ENCODE results near the gene KRTAP10-4.

KRTAP10-4 gene

GRCh38 chr21:44566403-44566802 is 7.1 kb upstream of the KRTAP10-4 start:
- H3K4me1 ChIP-seq (ENCODE audit: control insufficient read depth, insufficient read depth, low read length), result no peaks in the 10 kb centered on the region
- no peak overlapping the region for H3K9ac ChIP-seq (ENCODE audit: low read depth, low read length)

GRCh38 chr21:44567481-44568171 is 5.9 kb upstream of the KRTAP10-4 start:
- H3K27ac ChIP-seq (ENCODE audit: low read depth, low read length), result no peak overlapping the region
- no peaks in the 10 kb centered on the region for H3K27me3 ChIP-seq (ENCODE audit: control insufficient read depth, insufficient read depth, low read length)

More at GRCh38 chr21:44566403-44566802, 7.1 kb upstream of the KRTAP10-4 start:
- no peaks in the 10 kb centered on the region for H3K27me3 ChIP-seq (ENCODE audit: control insufficient read depth, insufficient read depth, low read length)
- H3K36me3 ChIP-seq (ENCODE audit: control insufficient read depth, insufficient read depth, low read length), result no peaks in the 10 kb centered on the region
- H3K9me3 ChIP-seq (ENCODE audit: control insufficient read depth, insufficient read depth, low read length), result no peaks in the 10 kb centered on the region
- H3K27ac ChIP-seq (ENCODE audit: low read depth, low read length), result no peak overlapping the region
- no peak overlapping the region for H3K4me3 ChIP-seq (ENCODE audit: low read depth, low read length)

GRCh38 chr21:44568261-44568660 is 5.3 kb upstream of the KRTAP10-4 start:
- H3K9ac ChIP-seq (ENCODE audit: low read depth, low read length), result no peak overlapping the region
- H3K36me3 ChIP-seq (ENCODE audit: control insufficient read depth, insufficient read depth, low read length), result no peaks in the 10 kb centered on the region
- H3K4me3 ChIP-seq (ENCODE audit: low read depth, low read length), result no peak overlapping the region
- H3K9me3 ChIP-seq (ENCODE audit: control insufficient read depth, insufficient read depth, low read length), result no peaks in the 10 kb centered on the region
- no peak overlapping the region for H3K27ac ChIP-seq (ENCODE audit: low read depth, low read length)
- no peaks in the 10 kb centered on the region for H3K4me1 ChIP-seq (ENCODE audit: control insufficient read depth, insufficient read depth, low read length)
- H3K27me3 ChIP-seq (ENCODE audit: control insufficient read depth, insufficient read depth, low read length), result no peaks in the 10 kb centered on the region

More at GRCh38 chr21:44567481-44568171, 5.9 kb upstream of the KRTAP10-4 start:
- Histone ChIP-seq H3K9ac (ENCODE audit: low read depth, low read length) (no peak overlapping the region), H3K4me3 (ENCODE audit: low read depth, low read length) (no peak overlapping the region), H3K36me3 (ENCODE audit: control insufficient read depth, insufficient read depth, low read length) (no peaks in the 10 kb centered on the region), H3K4me1 (ENCODE audit: control insufficient read depth, insufficient read depth, low read length) (no peaks in the 10 kb centered on the region), H3K9me3 (ENCODE audit: control insufficient read depth, insufficient read depth, low read length) (no peaks in the 10 kb centered on the region)

GRCh38 chr21:44568667-44569556 is 4.6 kb upstream of the KRTAP10-4 start:
- no peaks in the 10 kb centered on the region for H3K36me3 ChIP-seq (ENCODE audit: control insufficient read depth, insufficient read depth, low read length)
- no peaks in the 10 kb centered on the region for H3K9me3 ChIP-seq (ENCODE audit: control insufficient read depth, insufficient read depth, low read length)
- H3K27ac ChIP-seq (ENCODE audit: low read depth, low read length), result no peak overlapping the region
- H3K4me1 ChIP-seq (ENCODE audit: control insufficient read depth, insufficient read depth, low read length), result no peaks in the 10 kb centered on the region
- H3K4me3 ChIP-seq (ENCODE audit: low read depth, low read length), result no peak overlapping the region
- no peaks in the 10 kb centered on the region for H3K27me3 ChIP-seq (ENCODE audit: control insufficient read depth, insufficient read depth, low read length)
- H3K9ac ChIP-seq (ENCODE audit: low read depth, low read length), result no peak overlapping the region

- Histone ChIP-seq H3K4me3 (ENCODE audit: low read depth, low read length) (no peak overlapping the region), H3K36me3 (ENCODE audit: control insufficient read depth, insufficient read depth, low read length) (no peaks in the 10 kb centered on the region), H3K27ac (ENCODE audit: low read depth, low read length) (no peak overlapping the region), H3K27me3 (ENCODE audit: control insufficient read depth, insufficient read depth, low read length) (no peaks in the 10 kb centered on the region), H3K4me1 (ENCODE audit: control insufficient read depth, insufficient read depth, low read length) (no peaks in the 10 kb centered on the region), H3K9ac (ENCODE audit: low read depth, low read length) (no peak overlapping the region), H3K9me3 (ENCODE audit: control insufficient read depth, insufficient read depth, low read length) (no peaks in the 10 kb centered on the region)
Measured at GRCh38 chr21:44569861-44570517, 3.5 kb upstream of the KRTAP10-4 start.

GRCh38 chr21:44571296-44571695 is 2.2 kb upstream of the KRTAP10-4 start:
- Histone ChIP-seq H3K4me1 (ENCODE audit: control insufficient read depth, insufficient read depth, low read length) (no peaks in the 10 kb centered on the region), H3K27me3 (ENCODE audit: control insufficient read depth, insufficient read depth, low read length) (no peaks in the 10 kb centered on the region), H3K9ac (ENCODE audit: low read depth, low read length) (no peak overlapping the region), H3K4me3 (ENCODE audit: low read depth, low read length) (no peak overlapping the region), H3K36me3 (ENCODE audit: control insufficient read depth, insufficient read depth, low read length) (no peaks in the 10 kb centered on the region), H3K9me3 (ENCODE audit: control insufficient read depth, insufficient read depth, low read length) (no peaks in the 10 kb centered on the region), H3K27ac (ENCODE audit: low read depth, low read length) (no peak overlapping the region)

GRCh38 chr21:44571844-44572782 is 1.4 kb upstream of the KRTAP10-4 start:
- Histone ChIP-seq H3K27ac (ENCODE audit: low read depth, low read length) (no peak overlapping the region), H3K4me1 (ENCODE audit: control insufficient read depth, insufficient read depth, low read length) (no peaks in the 10 kb centered on the region), H3K27me3 (ENCODE audit: control insufficient read depth, insufficient read depth, low read length) (no peaks in the 10 kb centered on the region)

GRCh38 chr21:44572959-44573583 is 458 bp upstream of the KRTAP10-4 start:
- no peaks in the 10 kb centered on the region for H3K4me1 ChIP-seq (ENCODE audit: control insufficient read depth, insufficient read depth, low read length)
- no peak overlapping the region for H3K4me3 ChIP-seq (ENCODE audit: low read depth, low read length)
- H3K9ac ChIP-seq (ENCODE audit: low read depth, low read length), result no peak overlapping the region
- H3K27me3 ChIP-seq (ENCODE audit: control insufficient read depth, insufficient read depth, low read length), result no peaks in the 10 kb centered on the region
- H3K36me3 ChIP-seq (ENCODE audit: control insufficient read depth, insufficient read depth, low read length), result no peaks in the 10 kb centered on the region
- peaks cover 3% of the 10 kb centered on the region; the same call in 1 of the 2 replicates for H3K9me3 ChIP-seq (ENCODE audit: control insufficient read depth, insufficient read depth, low read length)
- no peak overlapping the region for H3K27ac ChIP-seq (ENCODE audit: low read depth, low read length)

More at GRCh38 chr21:44571844-44572782, 1.4 kb upstream of the KRTAP10-4 start:
- Histone ChIP-seq H3K9me3 (ENCODE audit: control insufficient read depth, insufficient read depth, low read length) (no peaks in the 10 kb centered on the region), H3K4me3 (ENCODE audit: low read depth, low read length) (no peak overlapping the region), H3K9ac (ENCODE audit: low read depth, low read length) (no peak overlapping the region), H3K36me3 (ENCODE audit: control insufficient read depth, insufficient read depth, low read length) (no peaks in the 10 kb centered on the region)

- H3K27me3 ChIP-seq (ENCODE audit: control insufficient read depth, insufficient read depth, low read length), result no peaks in the 10 kb centered on the region
- H3K4me1 ChIP-seq (ENCODE audit: control insufficient read depth, insufficient read depth, low read length), result no peaks in the 10 kb centered on the region
- no peak overlapping the region for H3K4me3 ChIP-seq (ENCODE audit: low read depth, low read length)
- peaks cover 3% of the 10 kb centered on the region; the same call in 1 of the 2 replicates for H3K9me3 ChIP-seq (ENCODE audit: control insufficient read depth, insufficient read depth, low read length)
- H3K27ac ChIP-seq (ENCODE audit: low read depth, low read length), result no peak overlapping the region
- no peak overlapping the region for H3K9ac ChIP-seq (ENCODE audit: low read depth, low read length)
- H3K36me3 ChIP-seq (ENCODE audit: control insufficient read depth, insufficient read depth, low read length), result no peaks in the 10 kb centered on the region
Measured at GRCh38 chr21:44574457-44575306, 1.2 kb downstream of the KRTAP10-4 start.

All from HUES48 (cell line).